Measurements from ENCODE around the gene TSPAN32. TPM values are rescaled to one million over a fixed set of nuclear protein-coding genes. Genes with fewer than 3 reads are reported as not detected.

Gene TSPAN32
- total RNA-seq, 1 donor: 0.43 TPM

DNA sequence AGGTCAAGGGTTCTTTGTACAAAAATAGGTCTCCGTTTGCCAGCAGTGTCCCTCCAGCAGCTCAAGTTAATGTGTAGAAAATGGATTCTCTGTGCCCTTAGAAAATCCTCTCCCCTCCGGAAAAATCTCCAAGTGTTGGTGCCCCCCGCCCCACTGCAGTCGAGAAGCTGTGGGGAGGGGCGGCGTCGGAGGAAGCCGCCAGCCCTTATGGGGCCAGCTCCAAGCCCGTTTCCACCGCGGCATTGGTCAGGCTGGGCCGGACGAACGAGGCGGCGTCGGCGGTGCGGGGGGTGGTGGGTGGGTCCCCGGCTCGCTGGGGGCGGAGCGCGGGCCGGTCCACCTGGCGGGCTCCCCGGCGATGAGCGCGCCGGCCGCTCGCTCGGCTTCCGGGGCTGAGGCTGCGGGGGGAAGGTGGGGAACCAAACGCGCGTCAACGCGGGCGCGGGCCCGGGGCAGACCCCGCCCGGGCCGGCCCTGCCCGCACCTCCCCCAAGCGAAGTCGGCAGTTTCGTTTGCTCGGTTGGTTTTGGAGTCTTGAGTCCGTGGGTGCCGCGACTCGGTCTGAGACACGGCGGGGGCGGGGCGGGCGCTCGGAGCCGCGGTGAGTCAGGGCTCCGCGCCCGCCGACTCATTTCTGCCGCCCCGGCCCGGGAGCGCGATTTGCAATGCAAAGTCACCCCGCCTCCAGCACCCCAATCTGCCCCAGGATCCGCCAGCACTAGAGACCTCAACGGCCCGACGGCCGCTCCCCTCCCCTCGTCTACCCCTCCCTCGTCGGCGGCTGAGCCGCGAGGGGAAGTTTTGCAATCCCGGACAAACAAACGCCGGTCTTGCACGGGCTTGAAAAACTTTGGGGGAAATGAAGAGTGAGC, 32.8 kb upstream of the TSPAN32 start:
- H3K4me3 ChIP-seq (ENCODE audit: low read depth, low read length): peak overlapping the region; percentile 46
- TF ChIP-seq, protein P1, sequence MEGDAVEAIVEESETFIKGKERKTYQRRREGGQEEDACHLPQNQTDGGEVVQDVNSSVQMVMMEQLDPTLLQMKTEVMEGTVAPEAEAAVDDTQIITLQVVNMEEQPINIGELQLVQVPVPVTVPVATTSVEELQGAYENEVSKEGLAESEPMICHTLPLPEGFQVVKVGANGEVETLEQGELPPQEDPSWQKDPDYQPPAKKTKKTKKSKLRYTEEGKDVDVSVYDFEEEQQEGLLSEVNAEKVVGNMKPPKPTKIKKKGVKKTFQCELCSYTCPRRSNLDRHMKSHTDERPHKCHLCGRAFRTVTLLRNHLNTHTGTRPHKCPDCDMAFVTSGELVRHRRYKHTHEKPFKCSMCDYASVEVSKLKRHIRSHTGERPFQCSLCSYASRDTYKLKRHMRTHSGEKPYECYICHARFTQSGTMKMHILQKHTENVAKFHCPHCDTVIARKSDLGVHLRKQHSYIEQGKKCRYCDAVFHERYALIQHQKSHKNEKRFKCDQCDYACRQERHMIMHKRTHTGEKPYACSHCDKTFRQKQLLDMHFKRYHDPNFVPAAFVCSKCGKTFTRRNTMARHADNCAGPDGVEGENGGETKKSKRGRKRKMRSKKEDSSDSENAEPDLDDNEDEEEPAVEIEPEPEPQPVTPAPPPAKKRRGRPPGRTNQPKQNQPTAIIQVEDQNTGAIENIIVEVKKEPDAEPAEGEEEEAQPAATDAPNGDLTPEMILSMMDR (IDR thresholded peaks at IDR 0.05; ENCODE audit: insufficient read depth, low read depth, low read length): no peak
- peak; percentile 15 for DNase-seq (ENCODE audit: low read depth)

DNA sequence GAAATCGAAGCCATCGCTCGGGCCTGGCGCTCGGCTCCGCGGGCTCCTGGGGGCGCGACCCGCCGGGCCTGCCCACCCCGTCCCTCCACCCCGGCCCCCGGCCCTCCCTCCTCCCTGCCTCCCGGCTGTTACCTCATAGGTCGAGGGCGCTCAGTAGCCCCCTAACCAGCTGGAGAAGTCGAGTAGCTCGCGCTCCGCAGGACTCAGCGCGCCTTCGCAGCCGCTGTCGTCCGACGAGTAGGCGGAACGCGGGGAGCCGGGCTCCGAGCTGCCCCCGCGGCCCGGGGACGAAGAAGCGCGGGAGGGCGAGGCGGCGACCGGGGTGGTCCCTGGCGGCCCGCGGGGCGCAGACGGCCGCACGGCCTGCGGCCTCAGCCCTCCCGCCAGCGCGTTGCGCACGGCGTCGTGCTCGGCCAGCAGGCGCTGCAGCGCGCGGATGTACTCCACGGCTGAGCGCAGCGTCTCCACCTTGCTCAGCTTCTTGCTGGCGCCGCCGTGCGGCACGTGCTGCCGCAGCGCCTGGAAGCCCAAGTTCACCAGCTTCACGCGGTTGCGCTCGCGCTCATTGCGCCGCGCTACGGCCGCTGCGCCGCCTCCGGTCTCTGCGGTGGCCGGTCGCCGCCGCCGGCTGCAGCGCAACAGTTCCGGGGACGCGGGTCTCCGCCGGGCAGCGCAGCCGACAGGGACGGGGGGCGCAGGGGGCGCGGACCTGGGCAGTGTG, 32.1 kb upstream of the TSPAN32 start:
- DNase-seq (ENCODE audit: low read depth): peak; percentile 54
- H3K4me3 ChIP-seq (ENCODE audit: low read depth, low read length): no peak overlapping the region
- TF ChIP-seq, protein P1 (IDR thresholded peaks at IDR 0.05; ENCODE audit: insufficient read depth, low read depth, low read length): peak; percentile 11

DNA sequence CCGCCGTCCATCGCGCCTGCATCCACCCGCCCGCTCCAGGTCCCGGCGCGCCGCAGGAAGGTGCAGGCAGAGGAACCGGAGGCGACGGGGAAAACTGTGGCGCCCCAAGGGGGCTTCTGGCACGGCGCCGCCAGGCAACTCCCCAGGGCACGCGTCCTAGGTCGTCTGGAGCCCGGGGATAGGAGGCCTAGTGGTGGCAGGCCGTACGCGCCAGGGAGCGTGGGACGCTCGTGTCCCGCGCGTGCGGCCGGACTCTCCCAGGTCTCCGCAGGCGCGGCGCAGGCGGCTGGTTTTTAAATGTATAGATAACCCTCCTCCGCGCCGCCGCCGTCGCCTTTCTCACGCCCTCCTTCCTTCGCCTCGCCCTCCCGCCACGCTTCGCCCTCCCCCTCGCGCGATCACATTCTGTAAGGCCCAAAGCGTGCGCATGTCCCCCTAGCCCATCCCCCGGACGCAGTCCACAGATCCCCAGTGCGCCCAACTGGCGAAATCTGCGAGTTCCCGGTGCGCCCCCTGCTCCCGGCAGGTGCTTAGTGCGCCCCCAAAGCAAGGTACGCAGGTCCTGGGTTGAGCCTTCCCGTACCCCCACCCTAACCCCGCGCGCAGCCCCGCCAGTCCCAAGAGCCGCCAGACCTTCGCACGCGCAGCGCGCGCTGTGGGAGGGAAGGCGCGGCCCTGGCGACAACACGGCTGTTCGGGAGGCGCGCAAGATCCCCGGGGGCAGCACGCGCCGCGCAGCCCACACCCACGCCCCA, 31.3 kb upstream of the TSPAN32 start, which contains the start of gene ASCL2:
Gene ASCL2, minus strand, starts transcription at position 267 of the 755 bp plus-strand sequence. Its CDS starts 256 bp downstream, at position 11.
- no peak for DNase-seq (ENCODE audit: low read depth)
- TF ChIP-seq, protein P1 (IDR thresholded peaks at IDR 0.05; ENCODE audit: insufficient read depth, low read depth, low read length): no peak
- H3K4me3 ChIP-seq (ENCODE audit: low read depth, low read length): peak within 1 kb of the TSS; percentile 46

DNA sequence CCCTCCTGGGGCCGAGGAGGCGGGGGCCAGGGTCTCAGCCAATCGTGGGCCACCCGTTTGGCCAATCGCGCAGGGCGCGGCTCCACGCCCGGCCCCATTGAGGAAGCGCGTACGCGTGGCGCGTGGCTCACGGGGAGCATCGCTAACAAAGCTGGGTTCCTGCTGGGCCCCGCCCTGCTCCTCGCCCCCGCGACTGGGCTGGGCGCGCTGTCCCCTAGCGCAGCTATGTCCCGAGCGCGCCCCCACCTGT, 30.8 kb upstream of the TSPAN32 start:
- TF ChIP-seq, protein P1 (IDR thresholded peaks at IDR 0.05; ENCODE audit: insufficient read depth, low read depth, low read length): no peak
- no peak for DNase-seq (ENCODE audit: low read depth)
- H3K4me3 ChIP-seq (ENCODE audit: low read depth, low read length): no peak overlapping the region

DNA sequence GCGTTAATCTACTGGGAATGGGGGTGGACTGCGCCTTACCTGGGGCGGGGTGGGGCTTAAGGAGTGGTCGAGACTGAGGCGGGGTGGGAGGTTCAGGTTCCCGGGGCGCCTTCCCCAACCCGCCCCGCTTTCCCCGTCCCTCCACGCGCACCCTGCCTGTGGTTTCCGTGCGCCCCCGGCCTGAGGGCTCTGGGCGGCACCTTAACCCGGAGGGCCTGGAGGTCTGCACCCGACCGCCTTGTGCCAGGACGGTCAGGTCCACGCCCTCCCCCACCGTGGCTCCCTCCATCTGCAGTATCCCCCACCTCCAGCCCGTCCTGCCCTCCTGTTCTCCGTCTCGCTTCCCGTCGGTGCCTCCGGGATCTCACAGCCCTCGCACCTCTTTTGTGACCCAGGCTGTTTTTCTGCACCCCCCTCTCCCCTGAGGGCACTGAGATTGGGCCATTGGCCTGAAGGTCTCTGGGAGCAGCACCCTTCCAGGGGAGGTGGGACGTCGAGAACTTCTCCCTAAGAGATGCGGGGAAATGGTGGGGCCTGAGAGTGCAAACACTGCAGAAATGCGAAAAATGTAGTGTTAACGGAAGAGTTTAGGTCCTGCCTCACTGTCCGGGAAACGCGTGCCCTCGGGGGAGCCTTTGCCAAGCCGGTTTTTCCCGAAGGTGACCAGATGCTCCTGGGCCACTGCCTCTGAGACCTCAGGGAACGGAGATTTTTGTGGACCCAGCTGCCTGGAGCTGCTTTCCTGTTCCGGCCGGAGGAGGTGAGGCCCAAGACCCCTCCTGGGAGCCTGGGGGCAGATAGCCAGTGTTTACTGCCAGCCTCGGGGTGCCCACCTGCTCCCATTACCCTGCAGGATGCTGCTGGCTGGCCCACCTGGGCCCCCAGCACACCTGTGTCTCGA, 30.2 kb upstream of the TSPAN32 start:
- H3K4me3 ChIP-seq (ENCODE audit: low read depth, low read length): no peak overlapping the region
- TF ChIP-seq, protein P1 (IDR thresholded peaks at IDR 0.05; ENCODE audit: insufficient read depth, low read depth, low read length): no peak
- DNase-seq (ENCODE audit: low read depth): no peak

All from fibroblast of villous mesenchyme (primary cell).